Astrocyte (in vitro differentiated cells and primary cell): ENCODE data around the gene NTM. TPM values are rescaled to one million over a fixed set of nuclear protein-coding genes. Genes with fewer than 3 reads are reported as not detected.

Experiments used
- DNase-seq: peaks from one replicate; pipeline ENCODE4 v3.0.0-alpha.2; 2010; ENCODE audit warnings: low read depth
- FAIRE-seq: peaks from 2 replicates; lab custom pipeline; 2011; peaks lifted over from hg19 to GRCh38; lab: Jason Lieb, UNC
- H2AFZ ChIP-seq: 2 replicates; pipeline ENCODE4 v1.6.0; 2012; ENCODE audit warnings: low read depth, low read length, inconsistent platforms
- H3K27ac ChIP-seq: 2 replicates; pipeline ENCODE4 v1.5.1; 2011; ENCODE audit warnings: low read depth, low read length, inconsistent platforms
- H3K27me3 ChIP-seq: 2 replicates; pipeline ENCODE4 v1.6.0; 2011; ENCODE audit warnings: low read length, inconsistent platforms; ENCODE audit not compliant: insufficient read depth
- H3K36me3 ChIP-seq: 2 replicates; pipeline ENCODE4 v1.5.1; 2011; ENCODE audit warnings: low read length, inconsistent platforms; ENCODE audit not compliant: insufficient read depth
- H3K4me1 ChIP-seq: 2 replicates; pipeline ENCODE4 v1.5.1; 2011; ENCODE audit warnings: low read length, inconsistent platforms; ENCODE audit not compliant: insufficient read depth
- H3K4me2 ChIP-seq: 2 replicates; pipeline ENCODE4 v1.6.0; 2012; ENCODE audit warnings: low read length, inconsistent platforms
- H3K4me3 ChIP-seq: 2 replicates; pipeline ENCODE4 v1.5.1; 2011; ENCODE audit warnings: low read depth, mild to moderate bottlenecking, low read length, inconsistent platforms; ENCODE audit not compliant: insufficient read depth
- H3K79me2 ChIP-seq: 2 replicates; pipeline ENCODE4 v1.6.0; 2012; ENCODE audit warnings: mild to moderate bottlenecking, low read length, inconsistent platforms; ENCODE audit not compliant: insufficient read depth
- H3K9ac ChIP-seq: 2 replicates; pipeline ENCODE4 v1.6.0; 2012; ENCODE audit warnings: mild to moderate bottlenecking, low read length, inconsistent platforms
- H3K9me3 ChIP-seq: 2 replicates; pipeline ENCODE4 v1.5.1; 2012; ENCODE audit warnings: low read depth, mild to moderate bottlenecking, low read length, inconsistent platforms; ENCODE audit not compliant: insufficient read depth
- H4K20me1 ChIP-seq: 2 replicates; pipeline ENCODE4 v1.6.0; 2012; ENCODE audit warnings: low read length, inconsistent platforms; ENCODE audit not compliant: insufficient read depth
- H3K27ac Mint-ChIP-seq: one replicate; pipeline ENCODE4 v1.8.0; 2021; ENCODE audit warnings: mild to moderate bottlenecking, mixed read lengths; ENCODE audit not compliant: unreplicated experiment
- H3K27me3 Mint-ChIP-seq: one replicate; pipeline ENCODE4 v1.8.0; 2021; ENCODE audit warnings: low read depth, mixed read lengths; ENCODE audit not compliant: unreplicated experiment
- H3K36me3 Mint-ChIP-seq: one replicate; pipeline ENCODE4 v1.8.0; 2021; ENCODE audit warnings: low read depth, mixed read lengths; ENCODE audit not compliant: unreplicated experiment
- H3K4me1 Mint-ChIP-seq: one replicate; pipeline ENCODE4 v1.8.0; 2021; ENCODE audit warnings: low read depth, mixed read lengths; ENCODE audit not compliant: unreplicated experiment
- H3K4me3 Mint-ChIP-seq: one replicate; pipeline ENCODE4 v1.8.0; 2021; ENCODE audit warnings: mild to moderate bottlenecking, moderate library complexity, mixed read lengths; ENCODE audit not compliant: unreplicated experiment
- H3K9me3 Mint-ChIP-seq: one replicate; pipeline ENCODE4 v1.8.0; 2021; ENCODE audit warnings: mild to moderate bottlenecking, mixed read lengths; ENCODE audit not compliant: unreplicated experiment
- CTCF ChIP-seq: IDR thresholded peaks from 2 replicates; pipeline ENCODE4 v1.5.1; 2011; ENCODE audit warnings: low read depth, mild to moderate bottlenecking, inconsistent platforms, low read length, moderate library complexity; ENCODE audit not compliant: insufficient read depth
- EZH2 ChIP-seq: IDR thresholded peaks from 2 replicates; pipeline ENCODE4 v1.6.1; 2012; ENCODE audit warnings: mild to moderate bottlenecking, low read length, inconsistent platforms; ENCODE audit not compliant: insufficient read depth
- total RNA-seq: library from RNA; stranded (reverse); gene quantifications from 2 replicates; pipeline ENCODE4 v1.2.1, GENCODE V29; 2021

Gene NTM
- total RNA-seq, 1 donor from 2014 or later: 98.2 TPM

GRCh38 chr11:132057266-132057665, 686.9 kb downstream of the NTM start:
- Mint-ChIP-seq H3K27me3 (no peaks in the 10 kb centered on the region), H3K4me3 (no peak overlapping the region), H3K36me3 (no peaks in the 10 kb centered on the region), H3K4me1 (peaks cover 24% of the 10 kb centered on the region), H3K27ac (no peak overlapping the region), H3K9me3 (no peaks in the 10 kb centered on the region)
- H3K27me3 ChIP-seq: no peaks in the 10 kb centered on the region
- TF ChIP-seq CTCF (no peak), EZH2 (no peak)
- peak overlapping the region; percentile 93 for H3K27ac ChIP-seq
- H3K4me2 ChIP-seq: peak overlapping the region; percentile 50
- no peak overlapping the region for H3K4me3 ChIP-seq
- FAIRE-seq (no peak), DNase-seq (no peak)
- no peaks in the 10 kb centered on the region for H4K20me1 ChIP-seq
- peak overlapping the region; percentile 65 for H3K9ac ChIP-seq
- H3K9me3 ChIP-seq: no peaks in the 10 kb centered on the region
- H3K36me3 ChIP-seq: no peaks in the 10 kb centered on the region
- peaks cover 92% of the 10 kb centered on the region for H3K4me1 ChIP-seq
- H3K79me2 ChIP-seq: peaks cover 60% of the 10 kb centered on the region
- no peak overlapping the region for H2AFZ ChIP-seq

- FAIRE-seq (peak; percentile 98), DNase-seq (peak; percentile 79)
- H2AFZ ChIP-seq: no peak overlapping the region
- H3K4me2 ChIP-seq: peak overlapping the region; percentile 50
- Mint-ChIP-seq H3K27me3 (no peaks in the 10 kb centered on the region), H3K9me3 (no peaks in the 10 kb centered on the region), H3K27ac (no peak overlapping the region), H3K36me3 (no peaks in the 10 kb centered on the region), H3K4me1 (peaks cover 24% of the 10 kb centered on the region), H3K4me3 (no peak overlapping the region)
- no peaks in the 10 kb centered on the region for H3K36me3 ChIP-seq
- H3K9ac ChIP-seq: peak overlapping the region; percentile 65
- peak overlapping the region; percentile 93 for H3K27ac ChIP-seq
- peaks cover 92% of the 10 kb centered on the region for H3K4me1 ChIP-seq
- no peaks in the 10 kb centered on the region for H3K27me3 ChIP-seq
- H4K20me1 ChIP-seq: no peaks in the 10 kb centered on the region
- no peak overlapping the region for H3K4me3 ChIP-seq
- peaks cover 54% of the 10 kb centered on the region for H3K79me2 ChIP-seq
- H3K9me3 ChIP-seq: no peaks in the 10 kb centered on the region
- TF ChIP-seq EZH2: no peak
- no peak for TF ChIP-seq CTCF
Measured at GRCh38 chr11:132058211-132058772, 687.9 kb downstream of the NTM start.

GRCh38 chr11:132060567-132060966, 690.2 kb downstream of the NTM start:
- H3K27ac ChIP-seq: peak overlapping the region; percentile 98

More at GRCh38 chr11:132060567-132060966, 690.2 kb downstream of the NTM start:
- no peaks in the 10 kb centered on the region for H4K20me1 ChIP-seq
- Mint-ChIP-seq H3K9me3 (no peaks in the 10 kb centered on the region), H3K27me3 (no peaks in the 10 kb centered on the region), H3K4me1 (peaks cover 44% of the 10 kb centered on the region), H3K36me3 (no peaks in the 10 kb centered on the region), H3K4me3 (no peak overlapping the region), H3K27ac (peak overlapping the region; percentile 89)
- TF ChIP-seq EZH2: no peak
- no peak overlapping the region for H3K4me3 ChIP-seq
- H3K9ac ChIP-seq: peak overlapping the region; percentile 26
- peak overlapping the region; percentile 30 for H3K4me2 ChIP-seq
- H3K4me1 ChIP-seq: peaks cover 93% of the 10 kb centered on the region
- H3K36me3 ChIP-seq: no peaks in the 10 kb centered on the region
- H3K79me2 ChIP-seq: peaks cover 51% of the 10 kb centered on the region
- H3K9me3 ChIP-seq: no peaks in the 10 kb centered on the region
- H2AFZ ChIP-seq: no peak overlapping the region
- peak; percentile 60 for DNase-seq
- no peaks in the 10 kb centered on the region for H3K27me3 ChIP-seq
- FAIRE-seq: peak; percentile 80
